Hematopoietic multipotent progenitor cell treated with erythropoietin and hydrocortisone succinate and interleukin-3 and kit ligand, for 15 days (in vitro differentiated cells): Measurements from ENCODE around the gene HCFC1.

ENCODE experiments used
- DNase-seq: peaks from one replicate; pipeline ENCODE4 v3.0.0-alpha.2; 2015; ENCODE audit warnings: low spot score

The HCFC1 gene

DNA sequence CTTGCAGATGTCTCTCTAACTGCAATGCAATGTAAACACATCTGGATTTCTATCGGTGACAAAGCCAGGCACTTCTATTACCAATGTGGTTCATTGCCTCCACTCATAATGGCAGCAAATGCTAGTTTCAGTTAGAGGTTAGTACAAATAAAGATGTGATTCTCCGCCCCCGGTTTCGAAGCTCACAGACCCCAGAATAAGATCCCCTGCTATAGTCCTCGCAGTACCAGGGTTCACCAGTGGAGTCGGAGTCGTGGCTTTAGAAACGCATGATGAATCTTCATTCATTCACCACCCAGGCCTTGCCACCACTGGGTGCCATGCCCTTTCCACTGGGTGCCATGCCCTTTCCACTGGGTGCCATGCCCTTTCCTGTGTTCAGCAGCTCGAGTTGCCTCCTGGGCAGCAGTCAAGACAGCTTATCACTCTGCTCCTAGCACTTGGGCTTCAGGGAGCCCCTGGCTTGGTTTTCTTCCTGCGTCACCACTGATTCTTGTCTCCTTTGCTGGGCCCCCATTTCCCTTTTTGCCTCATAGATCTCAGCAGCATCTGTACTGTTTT, 33.3 kb downstream of the HCFC1 start:
- DNase-seq, result no peak

DNA sequence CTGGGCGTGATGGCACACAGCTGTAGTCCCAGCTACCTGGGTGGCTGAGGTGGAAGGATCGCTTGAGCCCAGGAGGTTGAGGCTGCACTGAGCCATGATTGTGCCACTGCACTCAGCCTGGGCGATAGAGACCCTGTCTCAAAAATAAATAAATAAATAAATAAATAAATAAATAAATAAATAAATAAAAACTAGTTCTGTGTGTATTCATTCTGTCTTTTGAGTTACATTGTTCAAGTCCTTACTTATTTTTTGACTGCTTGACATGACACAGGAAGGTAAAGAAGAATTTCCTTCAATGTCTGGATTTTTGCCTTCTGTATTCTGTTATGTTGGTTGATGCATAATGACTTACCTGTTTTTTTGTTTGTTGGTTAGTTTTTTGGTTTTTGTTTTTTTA, 34.6 kb downstream of the HCFC1 start:
- no peak for DNase-seq

DNA sequence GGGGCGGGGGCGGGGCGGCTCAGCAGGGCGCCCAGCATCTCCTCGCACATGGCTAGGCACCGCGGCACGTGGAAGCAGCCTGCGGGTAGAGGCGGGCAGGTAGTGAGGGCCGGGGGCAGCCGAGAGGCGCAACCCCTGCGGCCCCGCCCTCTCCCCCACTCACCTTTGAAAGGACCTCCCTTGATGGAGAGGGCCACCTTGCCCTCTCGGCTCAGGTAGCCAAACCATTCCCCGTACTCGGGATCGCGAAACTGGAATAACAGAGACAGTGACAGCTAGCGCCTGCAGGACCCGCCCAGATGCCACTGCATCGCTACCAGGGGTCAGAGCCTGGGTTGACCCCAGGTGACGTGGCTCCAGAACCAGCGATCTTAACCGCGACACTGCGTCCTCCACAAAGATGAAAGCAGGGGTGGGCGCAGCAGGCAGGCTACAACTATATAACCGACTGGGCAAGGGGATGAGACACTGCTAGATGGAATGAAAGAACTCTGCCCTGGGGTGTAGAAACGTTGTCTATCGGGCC, 36.2 kb downstream of the HCFC1 start:
- DNase-seq, result no peak

DNA sequence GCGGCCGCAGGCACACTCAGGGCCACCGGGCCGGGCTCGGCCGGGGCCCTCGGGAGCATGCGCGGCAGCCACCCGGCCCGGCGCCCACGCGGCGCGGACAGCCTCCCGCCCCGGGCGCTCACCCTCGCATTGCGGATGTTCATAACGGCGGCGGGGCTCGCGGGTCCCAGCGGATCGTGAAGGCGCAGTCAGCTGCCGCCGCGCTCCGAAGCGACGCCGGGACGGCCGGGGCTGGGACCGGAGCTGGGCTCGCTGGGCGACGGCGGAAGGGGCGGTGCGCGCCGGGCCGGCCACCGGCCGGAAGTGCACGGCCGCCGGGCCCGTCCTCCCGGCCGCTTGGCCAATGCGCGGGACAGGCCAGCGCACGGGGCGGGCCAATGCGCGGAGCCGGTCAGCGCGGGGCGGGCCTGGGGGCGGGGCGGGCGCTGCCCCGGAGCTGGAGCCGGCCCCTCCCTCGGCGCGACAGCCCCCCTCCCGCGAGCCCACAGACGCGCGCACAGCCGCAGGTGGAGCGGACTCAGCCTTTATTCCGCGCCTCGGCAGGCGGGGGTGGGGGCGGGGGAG, 36.8 kb downstream of the HCFC1 start, which contains the start of gene NAA10:
Gene NAA10, minus strand, starts transcription at position 276 of the 564 bp plus-strand sequence. Its CDS starts 133 bp downstream, at position 143.
- DNase-seq, result peak; percentile 66

DNA sequence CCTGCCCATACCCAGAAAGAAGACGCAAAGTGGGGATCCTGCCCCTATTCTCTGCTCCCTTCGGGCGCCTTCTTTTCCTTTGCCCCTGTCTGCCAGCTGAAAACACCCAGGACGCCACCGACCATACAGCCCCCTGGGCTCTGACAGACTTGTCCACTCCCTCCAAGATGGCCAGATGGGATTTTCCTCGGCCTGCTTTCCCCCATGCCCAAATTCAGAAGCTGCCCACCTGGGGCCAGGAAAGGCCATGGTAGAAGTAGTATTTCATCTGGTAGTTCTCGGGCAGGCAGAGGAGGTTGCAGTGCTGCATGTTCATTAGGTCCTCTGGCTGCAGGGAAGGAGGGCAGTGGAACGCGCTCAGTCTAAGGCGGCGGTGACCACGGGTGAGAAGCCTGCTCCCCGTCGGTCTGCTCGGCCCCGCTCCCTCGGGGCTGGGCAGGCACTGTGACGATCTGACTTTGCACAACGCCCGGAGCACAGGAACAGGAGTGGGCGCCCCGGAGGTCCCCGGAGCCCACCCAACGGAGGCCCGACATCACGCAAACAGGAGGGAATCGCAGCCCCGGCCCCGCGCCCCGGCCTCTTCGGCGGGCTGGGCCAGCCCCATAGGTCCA, 37.4 kb downstream of the HCFC1 start:
- DNase-seq, result no peak

DNA sequence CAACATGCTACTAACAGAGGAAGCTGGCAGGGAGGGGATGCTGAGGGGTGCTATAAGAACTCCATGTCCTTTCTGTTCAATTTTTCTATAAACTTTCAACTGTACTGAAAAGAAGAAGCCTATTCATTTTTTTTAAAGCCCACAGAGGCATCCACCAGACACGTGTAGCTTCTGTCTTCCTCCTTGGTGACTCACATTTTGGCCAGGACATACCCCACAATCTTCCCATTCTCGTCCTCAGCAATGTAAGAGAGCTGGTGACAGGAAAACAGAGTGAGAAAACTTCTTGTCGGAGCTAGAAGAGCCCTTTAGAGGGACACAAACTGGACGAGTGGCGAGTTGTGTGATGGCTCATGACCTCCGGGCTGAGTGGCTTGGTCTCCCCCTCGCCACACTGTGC, 37.9 kb downstream of the HCFC1 start:
- no peak for DNase-seq

DNA sequence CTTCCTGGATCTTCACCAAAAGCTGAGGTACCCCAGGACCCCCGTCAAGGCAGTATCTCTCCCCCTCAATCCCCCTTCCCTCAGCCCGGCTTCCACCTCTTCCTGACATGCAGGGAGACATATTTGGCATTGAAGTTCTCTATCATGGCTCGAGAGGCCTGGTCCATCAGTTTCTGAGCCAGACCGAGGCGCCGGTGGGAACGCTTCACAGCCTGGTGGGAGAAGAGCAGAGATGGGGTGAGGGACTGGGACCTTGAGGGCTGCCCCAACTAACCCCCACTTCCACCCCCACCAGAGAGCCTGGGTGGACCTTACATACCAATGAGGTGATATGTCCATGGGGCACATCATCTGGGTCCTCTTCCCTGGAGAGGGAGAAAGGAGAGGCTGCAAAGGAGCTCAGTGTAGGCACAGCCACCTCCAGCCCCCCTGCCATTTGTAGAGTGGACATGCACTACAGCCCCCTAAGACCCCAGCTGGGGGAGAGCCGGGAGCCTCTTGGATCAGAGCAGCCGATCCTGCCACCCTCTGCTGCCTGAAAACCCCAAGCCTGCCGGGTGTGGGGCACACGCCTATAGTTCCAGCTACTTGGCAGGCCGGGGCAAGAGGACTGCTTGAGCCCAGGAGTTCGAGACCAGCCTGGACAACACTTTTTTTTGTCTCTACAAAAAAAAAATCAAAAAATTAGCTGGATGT, 39.2 kb downstream of the HCFC1 start:
- no peak for DNase-seq

DNA sequence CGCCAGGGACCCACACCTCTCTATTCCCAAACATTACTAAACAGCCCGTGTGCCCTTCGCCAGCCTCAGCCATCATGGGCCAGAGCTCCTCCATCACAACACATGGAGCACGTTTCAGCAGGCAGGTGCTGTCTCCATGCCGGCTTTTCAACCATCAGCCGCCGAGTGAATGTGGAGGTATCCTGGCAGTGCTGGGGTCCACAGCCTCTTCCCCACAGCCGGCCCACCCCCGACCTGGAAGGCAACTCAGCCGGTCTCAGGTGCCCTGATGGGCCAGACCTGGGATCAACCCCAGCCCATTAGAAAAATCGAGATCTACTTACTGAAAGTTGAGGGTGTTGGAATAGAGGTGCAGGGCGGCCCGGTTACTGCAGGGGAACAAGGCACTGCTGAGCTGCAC, 39.9 kb downstream of the HCFC1 start:
- DNase-seq, result no peak

DNA sequence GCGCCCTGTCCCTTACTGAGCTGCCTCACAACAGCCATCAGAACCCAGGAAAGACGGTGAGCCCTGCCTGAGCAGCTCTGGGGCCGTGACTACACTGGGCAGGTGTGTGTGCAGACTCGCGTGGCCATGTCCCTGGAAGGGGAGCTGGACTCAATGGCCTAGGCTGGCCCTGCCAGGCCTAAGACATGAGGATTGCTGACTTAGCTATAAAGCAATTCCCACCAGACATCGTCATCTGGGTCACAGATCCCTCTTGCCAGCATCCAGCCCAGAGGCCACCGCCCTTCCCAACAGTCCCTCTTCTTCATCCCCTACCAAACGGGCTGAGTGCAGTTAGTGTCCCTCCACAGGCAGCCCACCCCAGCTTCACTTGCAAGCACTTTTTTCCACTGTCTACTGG, 40.5 kb downstream of the HCFC1 start:
- DNase-seq, result no peak

DNA sequence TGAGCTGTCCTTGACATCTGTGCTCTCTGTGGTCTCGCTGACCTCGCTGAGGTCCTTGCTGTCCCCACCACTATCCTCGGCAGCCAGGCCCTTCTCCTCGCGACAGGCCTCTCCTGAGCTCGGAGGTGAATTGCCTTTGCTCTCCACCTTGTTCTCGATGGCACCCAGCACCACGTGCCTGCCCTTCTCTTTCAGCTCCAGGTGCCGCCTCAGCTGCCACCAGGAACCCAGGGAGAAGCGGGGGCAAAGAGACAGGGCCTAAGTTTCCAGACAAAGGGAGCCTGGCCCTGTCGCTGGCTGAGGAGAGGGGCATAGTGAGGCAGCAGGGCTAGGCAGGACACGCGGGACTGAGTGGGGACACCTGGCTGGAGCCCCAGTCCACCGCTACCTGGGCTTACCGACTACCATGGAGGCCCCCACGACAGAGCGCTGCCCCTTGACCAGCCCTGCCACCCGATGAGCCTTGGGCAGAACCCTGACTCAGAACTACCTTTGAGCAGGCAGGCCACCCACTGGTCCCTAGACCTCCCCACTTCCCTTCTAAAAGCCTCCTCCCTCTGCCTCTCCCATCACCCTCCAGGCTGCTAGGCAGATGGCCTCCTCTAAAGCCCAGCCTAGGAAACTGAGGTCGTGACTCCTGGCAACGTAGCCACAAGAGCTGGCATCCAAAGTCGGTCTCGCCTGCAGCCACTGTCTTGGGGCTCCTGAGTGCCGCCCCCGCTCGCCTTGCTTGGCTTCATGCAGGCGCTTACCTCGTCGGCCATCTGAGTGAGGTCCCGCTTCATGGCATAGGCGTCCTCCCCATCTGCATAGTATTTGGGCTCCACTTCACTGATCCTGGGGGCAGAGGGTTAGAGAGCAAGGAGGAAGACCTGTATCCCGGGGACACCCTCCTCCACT, 41.4 kb downstream of the HCFC1 start:
- no peak for DNase-seq

DNA sequence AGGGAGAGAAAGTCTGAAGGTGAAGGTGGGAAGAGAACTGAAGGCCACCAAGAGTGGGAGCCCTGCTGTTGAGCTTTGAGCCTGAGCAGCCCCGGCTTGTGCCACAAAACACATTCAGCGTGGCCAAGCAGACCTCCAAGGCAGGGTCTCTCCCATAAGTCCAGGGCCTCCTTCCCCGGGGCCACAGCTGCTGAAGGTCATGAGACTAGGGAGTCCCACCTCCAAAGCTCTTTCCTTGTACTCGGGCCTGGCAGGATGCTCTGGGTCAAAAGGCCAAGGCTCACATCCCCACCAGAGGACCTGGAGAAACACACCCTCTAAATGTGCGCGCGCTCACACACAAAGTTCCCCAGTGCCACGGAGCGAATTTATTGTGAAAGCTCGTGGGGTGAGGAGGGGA, 42.0 kb downstream of the HCFC1 start:
- DNase-seq, result no peak

DNA sequence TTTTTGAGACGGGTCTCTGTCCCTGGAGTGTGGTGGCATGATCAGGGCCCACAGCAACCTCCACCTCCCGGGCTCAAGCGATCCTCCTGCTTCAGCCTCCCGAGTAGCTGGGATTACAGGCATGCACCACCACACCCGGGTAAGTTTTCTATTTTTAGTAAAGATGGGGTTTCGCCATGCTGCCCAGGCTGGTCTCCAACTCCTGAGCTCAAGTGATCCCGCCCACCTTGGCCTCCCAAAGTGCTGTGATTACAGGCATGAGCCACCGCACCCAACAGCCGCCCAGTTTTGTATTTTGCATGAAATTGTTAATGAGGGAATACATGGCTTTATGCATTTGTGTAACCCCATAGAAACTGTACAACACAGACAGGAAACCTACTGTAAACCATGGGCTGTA, 42.8 kb downstream of the HCFC1 start:
- DNase-seq, result no peak

DNA sequence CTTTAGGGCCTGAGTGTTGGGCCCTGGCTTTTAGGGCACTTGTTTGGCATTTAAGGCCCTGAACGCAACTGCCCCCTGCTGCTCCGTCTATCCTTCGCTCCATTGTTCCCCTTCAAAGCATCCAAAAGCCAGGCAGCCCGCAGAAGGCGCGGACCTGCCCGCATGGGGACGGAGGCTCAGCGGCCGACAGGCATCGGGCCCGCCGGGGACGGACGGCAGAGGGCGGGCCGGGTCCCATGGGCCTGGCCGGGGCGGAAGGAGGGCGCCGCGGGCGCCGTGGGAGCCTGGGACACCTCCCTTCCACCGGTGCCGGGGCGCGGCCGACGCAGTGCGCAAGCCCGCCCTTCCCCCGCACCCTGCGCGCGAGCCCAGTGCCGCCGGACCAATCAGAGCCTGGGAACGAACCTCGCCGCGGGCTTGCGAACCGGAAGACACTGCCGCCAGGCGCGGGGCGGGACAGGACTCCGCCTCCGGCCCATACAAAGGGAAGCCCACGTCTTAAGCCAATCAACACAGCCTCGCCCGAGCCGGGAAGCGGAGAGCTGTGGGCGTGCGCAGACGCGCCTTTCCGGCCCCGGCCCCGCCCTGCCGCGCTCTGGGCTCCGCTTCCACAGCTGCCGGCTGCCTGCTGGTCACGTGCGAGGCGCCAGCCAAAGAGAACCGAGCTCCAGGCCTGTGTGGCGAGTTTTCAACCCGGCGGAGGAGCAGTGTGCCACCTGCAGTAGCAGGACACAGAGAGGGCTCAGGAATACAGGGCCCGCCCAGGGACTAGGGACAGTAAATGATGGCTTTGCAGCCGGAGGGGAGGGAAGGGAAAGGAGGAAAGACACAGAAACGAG, 43.5 kb downstream of the HCFC1 start:
- DNase-seq, result peak; percentile 93

DNA sequence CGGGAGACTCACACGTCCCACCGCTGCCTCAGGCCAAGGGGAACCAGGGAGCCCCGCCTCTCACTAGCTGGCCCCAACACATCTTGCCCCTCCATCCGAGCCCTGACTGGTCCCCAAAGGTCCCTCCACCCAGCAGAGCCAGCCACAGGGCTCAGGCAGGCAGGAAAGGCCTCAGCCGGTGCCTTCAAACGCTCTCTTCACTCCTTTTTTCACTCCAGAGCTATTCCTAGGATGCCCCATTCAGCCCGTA, 44.0 kb downstream of the HCFC1 start:
- DNase-seq, result no peak

DNA sequence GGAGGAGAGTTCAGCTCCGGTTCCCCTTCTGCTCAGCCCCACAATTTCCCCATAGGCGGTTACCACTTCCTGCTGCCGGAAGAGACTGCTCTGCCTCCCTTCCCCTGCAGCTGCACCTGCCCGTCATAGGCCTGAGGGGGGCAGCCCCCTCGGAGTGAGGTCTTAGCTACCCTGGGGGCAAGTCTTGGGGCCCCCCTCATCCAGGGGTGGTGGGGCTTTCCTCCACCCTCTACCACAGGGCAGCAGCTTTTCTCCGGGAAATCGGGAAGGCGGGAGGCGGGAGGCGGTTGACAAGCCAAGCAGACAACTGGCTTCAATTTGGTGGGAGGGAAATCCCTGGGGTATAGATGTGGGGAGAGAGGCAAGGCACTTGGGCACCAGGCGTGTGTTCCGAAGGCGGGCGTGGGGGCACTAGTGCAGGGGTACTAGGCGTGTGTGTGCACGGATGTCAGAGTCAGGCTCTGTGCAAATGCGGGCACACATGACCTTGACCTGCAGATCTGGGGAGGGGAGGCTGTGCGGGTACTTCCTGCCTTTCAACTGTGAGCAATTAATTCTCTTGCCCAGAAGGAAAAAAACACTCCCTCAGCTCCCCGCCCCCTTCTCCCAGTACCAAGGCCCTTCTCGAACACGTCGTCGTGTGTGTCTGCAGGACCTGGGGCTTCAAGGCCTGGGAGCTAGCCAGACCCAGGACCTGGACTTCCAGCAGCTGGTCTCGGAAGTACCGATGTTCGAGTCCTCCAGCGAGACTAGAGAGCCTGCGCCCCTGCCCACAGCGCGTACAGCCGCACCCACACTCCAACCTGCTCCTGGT, 44.6 kb downstream of the HCFC1 start:
- DNase-seq, result no peak

DNA sequence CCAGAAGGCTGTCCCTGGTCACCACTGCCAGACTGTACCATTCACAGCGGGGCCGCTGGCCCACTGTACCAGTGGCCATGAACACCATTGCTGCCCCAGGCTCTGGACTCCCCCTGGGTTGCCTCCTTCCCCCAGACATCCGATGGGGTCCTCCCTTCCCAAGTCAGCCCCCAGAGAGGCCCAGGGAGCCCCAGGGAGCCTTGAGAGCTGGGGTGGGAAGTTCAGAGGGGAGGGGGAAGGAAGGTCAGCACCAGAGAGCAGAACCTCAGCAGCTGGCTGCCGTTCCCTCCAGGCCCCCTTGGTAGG, 45.1 kb downstream of the HCFC1 start:
- no peak for DNase-seq

DNA sequence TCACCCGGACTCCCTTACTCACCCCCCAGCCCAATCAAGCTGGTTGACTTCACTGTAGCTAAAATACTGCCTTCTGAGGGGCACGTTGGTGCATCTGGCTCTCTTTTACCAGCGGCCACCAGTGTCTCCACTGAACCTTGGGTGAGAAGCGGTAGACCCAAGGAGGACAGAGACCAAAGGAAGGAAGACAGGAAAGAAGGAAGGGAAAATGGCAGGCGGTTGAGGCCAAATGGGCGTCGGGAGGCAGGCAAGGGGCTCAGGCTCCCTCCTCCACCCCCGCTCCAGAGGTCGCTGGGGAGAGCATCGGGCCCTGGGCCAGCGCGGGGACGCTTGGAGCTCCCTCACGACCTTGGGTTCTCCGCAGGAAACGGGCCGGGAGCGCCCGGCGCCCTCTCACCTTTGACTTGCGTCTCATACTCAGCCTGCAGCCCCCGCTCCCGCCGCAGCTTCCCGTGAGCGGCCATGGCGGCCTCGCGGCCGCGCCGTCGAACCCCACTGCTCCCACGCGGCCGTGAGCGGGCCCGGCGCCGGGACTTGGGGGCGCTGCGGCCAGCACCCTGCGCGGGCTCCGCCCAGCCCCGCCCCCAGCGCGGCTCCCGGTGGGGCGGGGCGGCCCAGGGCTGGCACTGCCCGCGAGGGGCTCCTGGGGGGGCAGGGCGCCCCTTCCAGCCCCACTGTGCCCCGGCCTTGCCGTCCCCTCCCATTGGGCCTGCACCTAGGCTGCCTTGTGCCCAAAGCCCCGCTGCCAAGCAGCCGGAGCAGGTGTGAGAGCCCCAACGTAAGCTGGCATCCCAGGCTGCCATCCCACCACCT, 45.7 kb downstream of the HCFC1 start, which contains the start of gene ARHGAP4:
Gene ARHGAP4, minus strand, starts transcription at position 526 of the 813 bp plus-strand sequence. Its CDS starts 62 bp downstream, at position 464.
- DNase-seq, result no peak

DNA sequence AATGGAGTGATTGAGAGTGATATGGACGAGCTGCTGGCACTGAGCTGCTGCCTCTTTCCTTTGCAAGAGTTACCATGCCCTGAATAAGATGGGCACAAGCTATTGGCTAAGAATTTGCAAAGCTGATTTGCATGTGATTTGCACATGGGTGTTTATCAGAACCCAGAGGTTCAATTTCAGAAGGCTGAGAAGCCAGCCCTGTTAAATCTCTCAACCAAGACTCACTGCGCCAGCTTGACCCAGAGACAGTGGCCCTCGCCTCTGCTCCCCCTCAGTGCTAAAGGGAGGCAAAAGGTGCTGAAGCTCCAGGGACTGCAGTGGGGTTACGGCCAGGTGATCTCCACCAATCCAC, 46.3 kb downstream of the HCFC1 start:
- DNase-seq, result no peak

DNA sequence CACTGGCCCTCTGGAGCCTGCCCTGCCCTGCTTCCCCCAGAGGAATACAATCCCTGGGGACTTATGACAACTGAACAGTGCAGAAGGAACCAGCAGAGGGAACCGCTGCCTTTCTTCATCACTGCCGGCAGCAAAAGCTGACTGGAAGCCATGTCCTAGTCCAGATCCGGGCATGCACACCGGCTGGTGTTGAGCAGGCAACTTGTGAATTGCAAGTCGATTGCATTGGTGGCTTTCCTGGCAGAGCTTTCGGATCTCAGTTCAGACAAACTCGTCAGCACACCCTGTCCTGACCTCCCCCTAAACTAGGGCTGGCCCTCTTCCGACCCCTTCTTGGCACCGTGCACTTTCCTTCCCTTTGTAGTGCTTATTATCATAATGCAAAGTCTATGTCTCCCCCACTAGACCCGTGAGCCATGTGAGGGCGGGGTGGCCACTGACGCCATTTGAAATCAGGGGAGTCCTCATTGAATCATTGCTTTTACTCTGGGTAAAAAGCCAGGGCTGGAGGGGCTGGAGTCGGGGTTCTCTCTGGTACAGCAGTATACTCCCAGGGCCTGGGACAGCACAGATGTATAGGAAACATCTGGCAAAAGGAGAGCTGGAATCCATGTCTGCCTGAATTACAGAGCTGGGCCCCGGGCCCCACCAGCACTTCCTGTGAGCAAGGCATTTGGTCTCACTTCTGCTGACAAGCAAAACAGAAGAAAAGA, 47.3 kb downstream of the HCFC1 start:
- no peak for DNase-seq
